GM12875 (cell line): ENCODE measurements around the gene TMEM269.
"Not testable (repeated sequence)": the region's sequence is repeated elsewhere in the genome, so short reads cannot be mapped to it uniquely, and the experiment has no call there.

ENCODE experiments used
- H3K4me3 ChIP-seq: one replicate; pipeline ENCODE4 v1.5.1; 2011; ENCODE audit warnings: low read depth, low read length, control low read depth
- CTCF ChIP-seq: IDR thresholded peaks from 2 replicates; pipeline ENCODE4 v1.5.1; 2011; ENCODE audit warnings: low read depth, mild to moderate bottlenecking, control low read depth, inconsistent platforms, low read length, moderate library complexity, borderline replicate concordance; ENCODE audit not compliant: insufficient read depth

The TMEM269 gene

GRCh38 chr1:42748021-42748420 is 36.8 kb upstream of the TMEM269 start:
- TF ChIP-seq CTCF = no peak

GRCh38 chr1:42748461-42749410 is 36.1 kb upstream of the TMEM269 start:
- no peak for TF ChIP-seq CTCF
- H3K4me3 ChIP-seq = no peak overlapping the region

More at GRCh38 chr1:42748021-42748420, 36.8 kb upstream of the TMEM269 start:
- H3K4me3 ChIP-seq = no peak overlapping the region

GRCh38 chr1:42750041-42750440 is 34.8 kb upstream of the TMEM269 start:
- no peak for TF ChIP-seq CTCF
- H3K4me3 ChIP-seq = no peak overlapping the region

- H3K4me3 ChIP-seq = not testable (repeated sequence)
These were observed 33.2 kb upstream of the TMEM269 start for GRCh38 chr1:42751511-42752070.

- H3K4me3 ChIP-seq = no peak overlapping the region
- no peak for TF ChIP-seq CTCF
These were observed 32.5 kb upstream of the TMEM269 start for GRCh38 chr1:42752284-42752683.

- no peak overlapping the region for H3K4me3 ChIP-seq
- no peak for TF ChIP-seq CTCF
These were observed 31.7 kb upstream of the TMEM269 start for GRCh38 chr1:42753070-42753469.

- TF ChIP-seq CTCF = peak; percentile 72
- no peak overlapping the region for H3K4me3 ChIP-seq
These were observed 27.6 kb upstream of the TMEM269 start for GRCh38 chr1:42756956-42757891.
